Measurements from ENCODE around the gene GSX1.

Gene GSX1

DNA sequence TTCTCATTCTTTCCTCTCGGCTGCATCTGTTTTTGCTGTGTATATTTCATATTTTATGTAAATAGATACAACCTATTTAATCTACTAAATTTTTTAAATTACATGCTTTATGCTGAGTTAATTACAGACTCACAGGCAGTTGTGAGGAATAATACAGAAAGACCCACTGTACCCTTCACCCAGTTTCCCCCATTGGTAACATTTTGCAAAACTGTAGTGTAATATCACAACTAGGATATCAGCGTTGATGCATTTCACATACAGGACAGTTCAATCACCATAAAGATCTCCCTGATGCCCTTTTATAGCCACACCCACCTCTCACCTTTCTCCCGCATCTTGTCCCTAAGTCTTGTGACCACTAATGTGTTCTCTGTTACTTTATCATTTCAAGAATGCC lies 43.5 kb downstream of the GSX1 start:
- no peak for DNase-seq

DNA sequence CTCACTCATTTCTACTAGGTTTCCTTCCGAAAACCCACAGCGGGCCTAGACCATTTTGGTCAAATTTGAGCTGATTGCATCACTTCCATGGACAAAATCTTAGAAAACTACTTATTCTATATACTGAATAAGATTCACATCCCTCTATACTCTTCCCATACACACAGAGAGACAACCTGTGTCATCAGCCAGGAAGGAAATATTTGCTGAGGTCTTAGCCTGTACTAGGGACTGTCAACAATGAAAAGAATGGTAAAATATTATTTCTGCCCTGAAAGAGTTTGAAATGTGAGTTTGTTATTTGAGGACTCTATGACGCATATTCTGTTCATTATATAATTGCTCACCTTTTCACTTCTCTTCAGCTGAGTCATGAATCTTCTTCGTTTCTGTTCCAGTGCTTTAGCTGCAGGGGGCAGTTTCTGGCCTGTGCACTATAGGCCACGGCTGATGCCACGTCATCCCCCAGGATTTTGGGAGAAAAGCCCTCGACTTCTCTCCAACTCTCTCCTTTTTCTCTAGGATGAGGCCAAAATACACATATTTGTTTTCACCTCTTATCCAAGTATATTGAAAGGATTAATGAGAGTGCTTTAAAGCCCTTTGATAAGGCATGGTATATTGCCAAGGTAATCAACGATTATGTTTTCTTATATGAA lies 47.7 kb downstream of the GSX1 start:
- no peak for DNase-seq

DNA sequence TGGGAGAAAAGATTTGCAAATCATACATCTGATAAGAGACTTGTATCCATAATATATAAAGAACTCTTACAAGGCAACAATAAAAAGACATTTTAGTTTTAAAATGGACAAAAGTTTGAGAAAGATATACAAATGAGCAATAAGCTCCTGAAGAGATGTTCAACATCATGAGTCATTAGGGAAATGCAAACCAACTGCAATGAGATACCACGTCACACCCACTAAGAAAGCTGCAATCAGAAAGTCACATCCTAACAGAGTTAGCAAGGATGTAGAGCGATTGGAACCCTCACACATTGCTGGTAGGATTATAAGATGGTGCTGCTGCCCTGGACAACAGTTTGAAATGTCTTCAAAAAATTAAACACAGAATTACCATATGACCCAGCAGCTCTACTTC lies 50.3 kb downstream of the GSX1 start:
- no peak for DNase-seq
